Activated T-helper 9 cell treated with anti-CD3 and anti-CD28 coated beads, Interleukin-2, amount 50 U/mL, for 16 hours (primary cell): ENCODE data around the gene GLCE.
"Not testable (repeated sequence)": the region's sequence is repeated elsewhere in the genome, so short reads cannot be mapped to it uniquely, and the experiment has no call there.

ENCODE experiments used
- DNase-seq: peaks from one replicate; pipeline ENCODE4 v3.0.0-alpha.2; 2020; ENCODE audit warnings: low read depth

GLCE gene

DNA sequence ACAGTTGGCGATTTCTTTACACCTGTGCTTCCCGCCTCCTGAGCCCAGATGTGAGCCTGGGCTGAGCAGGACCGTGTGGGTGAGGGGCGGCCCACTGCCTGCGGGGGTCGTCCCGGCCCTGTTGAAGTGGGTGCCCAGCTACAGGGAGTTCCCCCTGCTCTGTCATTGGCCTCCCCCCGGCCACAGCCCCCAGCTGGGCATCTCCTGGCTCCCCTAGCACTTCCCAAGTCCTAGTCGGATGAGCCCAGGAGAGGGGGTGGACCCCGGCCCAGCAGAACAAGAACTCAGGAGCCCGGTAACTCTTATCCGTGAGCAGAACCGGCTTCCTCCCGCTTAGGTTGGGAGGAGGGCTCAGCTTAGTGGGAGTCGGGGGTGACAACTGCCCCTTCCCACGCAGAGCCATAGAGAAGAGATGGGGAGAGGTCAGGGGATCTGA is 139.0 kb downstream of the GLCE start:
- DNase-seq = no peak

DNA sequence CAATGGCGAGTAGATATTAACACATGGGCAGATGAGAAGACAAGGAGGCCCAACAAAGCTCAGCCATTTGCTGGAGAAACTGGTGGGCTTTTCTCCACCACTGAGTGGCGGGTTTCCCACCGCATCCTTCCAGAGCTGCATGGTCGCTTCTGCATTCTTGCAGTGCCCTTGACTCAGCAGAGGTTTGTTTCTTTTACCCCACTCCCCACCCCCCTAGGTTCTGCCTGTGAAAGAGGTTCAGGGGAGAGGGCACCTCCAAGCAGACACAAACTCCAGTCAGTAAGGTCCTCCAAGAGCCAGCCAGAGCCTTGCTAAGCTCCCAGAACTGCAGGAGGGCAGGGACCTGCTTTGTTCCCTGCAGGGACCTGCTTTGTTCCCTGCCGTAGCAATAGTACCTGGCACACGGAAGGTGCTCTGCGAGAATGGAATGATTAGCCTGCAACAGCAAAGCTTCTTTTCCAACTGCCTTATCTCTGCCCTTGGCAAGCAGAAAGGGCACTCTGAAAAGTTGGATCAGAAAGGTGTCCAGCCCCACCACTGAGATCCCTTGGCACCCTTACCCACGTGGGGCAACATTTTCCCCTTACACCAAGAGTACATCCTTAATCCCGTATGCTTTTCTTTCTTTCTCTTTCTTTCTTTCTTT is 139.6 kb downstream of the GLCE start:
- DNase-seq = no peak

DNA sequence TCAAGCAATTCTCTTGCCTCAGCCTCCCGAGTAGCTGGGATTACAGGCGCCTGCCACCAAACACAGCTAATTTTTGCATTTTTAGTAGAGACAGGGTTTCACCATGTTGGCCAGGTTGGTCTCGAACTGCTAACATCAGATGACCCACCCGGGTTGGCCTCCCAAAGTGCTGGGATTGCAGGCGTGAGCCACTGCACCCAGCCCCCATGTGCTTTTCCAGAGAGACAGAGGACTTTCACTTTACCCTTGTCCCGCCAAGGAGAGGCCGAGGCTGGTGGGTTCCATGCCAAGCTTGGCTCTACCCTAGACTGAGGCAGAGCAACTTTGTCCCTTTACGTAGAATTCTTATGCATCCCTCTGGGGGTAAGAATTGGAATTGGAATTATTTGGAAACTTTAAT is 140.7 kb downstream of the GLCE start:
- not testable (repeated sequence) for DNase-seq

DNA sequence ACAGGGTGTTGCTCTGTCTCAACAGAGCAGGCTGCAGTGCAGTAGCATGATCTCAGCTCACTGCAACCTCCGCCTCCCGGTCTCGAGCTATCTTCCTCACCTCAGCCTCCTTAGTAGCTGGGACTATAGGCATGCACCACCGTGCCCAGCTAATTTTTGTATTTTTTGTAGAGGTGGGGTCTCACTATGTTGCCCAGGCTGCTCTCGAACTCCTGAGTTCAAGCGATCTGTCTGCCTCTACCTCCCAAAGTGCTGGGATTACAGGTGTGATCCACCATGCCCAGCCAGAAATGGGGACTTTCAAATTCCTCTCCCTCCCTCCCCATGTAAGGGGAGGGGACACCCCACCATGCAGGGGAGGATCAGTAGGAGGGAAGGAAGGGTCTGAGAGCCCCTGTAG is 141.7 kb downstream of the GLCE start:
- DNase-seq = not testable (repeated sequence)

DNA sequence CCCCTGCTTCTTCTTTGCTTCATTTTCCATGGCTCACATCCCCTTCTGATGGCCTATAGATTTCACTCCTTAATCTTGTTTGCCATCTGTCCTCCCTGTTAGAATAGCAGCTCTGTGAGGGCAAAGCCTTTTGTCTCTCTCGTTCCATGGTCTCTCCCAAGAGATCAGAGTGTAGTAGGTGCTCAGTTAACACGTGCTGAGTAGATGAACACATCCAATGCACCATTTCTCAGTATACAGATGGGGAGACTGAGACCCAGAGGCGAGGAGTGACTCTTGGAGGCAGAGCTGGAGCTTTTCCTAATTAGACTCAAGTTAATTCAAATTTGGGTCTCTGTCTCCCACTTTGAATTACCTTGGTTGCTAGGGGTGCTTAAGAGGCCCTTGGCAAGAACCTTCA is 142.5 kb downstream of the GLCE start:
- DNase-seq = no peak

DNA sequence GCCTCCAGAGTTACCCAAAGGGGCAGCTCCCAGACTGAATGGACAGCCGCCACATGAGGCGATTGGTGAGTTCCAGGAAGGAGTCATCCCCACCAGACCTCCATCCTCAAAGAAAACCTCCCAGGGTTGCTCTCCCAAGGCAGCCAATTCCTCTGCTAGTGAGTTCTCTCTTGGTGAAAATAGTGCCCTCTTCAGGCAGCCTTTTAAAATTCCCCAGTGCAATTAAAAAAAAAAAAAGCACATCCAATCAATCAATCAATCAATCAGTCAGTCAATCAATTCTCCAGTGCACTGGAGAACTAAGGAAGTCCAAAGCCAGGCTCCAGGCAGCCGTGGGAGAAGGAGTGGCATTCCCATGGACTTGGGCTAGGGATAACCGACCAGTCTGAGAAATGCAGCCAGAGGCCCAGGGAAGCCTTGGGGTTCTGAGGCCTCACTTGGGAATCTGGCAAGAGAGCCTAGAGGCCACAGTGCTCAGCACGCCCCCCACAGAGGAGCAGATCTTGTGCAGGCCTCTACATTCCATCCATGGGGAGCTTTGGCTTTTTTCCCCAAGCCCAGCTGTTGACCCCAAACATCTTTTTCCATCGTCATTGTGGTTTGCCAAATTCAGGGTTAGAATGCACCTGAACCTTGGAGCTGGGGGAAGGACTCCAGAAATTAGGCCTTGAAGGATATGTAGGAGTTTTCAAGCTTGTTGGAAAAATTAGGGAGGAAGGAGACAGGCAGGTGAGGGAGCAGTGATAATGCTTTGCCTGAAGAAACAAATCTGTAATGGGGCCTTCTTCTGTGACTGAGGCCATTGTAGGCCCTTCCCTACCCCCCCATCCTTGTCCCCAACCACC is 143.1 kb downstream of the GLCE start:
- no peak for DNase-seq

DNA sequence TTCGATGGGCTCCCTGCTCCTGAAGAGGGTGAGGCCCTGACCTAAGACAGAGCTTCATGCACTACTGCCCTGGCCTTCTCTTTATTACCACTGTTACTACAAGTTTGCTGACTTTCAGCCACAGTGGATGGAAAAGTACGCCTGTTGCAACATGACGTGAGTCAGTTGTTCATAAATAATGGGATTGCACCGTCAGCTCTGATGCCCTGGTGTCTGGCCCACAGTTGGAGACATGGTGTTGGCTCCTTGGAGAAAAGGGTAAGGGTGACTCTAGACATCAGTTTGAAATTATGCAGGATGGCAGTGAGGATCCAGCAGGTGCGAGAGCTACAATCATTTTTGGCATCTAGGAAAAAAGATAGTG is 143.7 kb downstream of the GLCE start:
- no peak for DNase-seq

DNA sequence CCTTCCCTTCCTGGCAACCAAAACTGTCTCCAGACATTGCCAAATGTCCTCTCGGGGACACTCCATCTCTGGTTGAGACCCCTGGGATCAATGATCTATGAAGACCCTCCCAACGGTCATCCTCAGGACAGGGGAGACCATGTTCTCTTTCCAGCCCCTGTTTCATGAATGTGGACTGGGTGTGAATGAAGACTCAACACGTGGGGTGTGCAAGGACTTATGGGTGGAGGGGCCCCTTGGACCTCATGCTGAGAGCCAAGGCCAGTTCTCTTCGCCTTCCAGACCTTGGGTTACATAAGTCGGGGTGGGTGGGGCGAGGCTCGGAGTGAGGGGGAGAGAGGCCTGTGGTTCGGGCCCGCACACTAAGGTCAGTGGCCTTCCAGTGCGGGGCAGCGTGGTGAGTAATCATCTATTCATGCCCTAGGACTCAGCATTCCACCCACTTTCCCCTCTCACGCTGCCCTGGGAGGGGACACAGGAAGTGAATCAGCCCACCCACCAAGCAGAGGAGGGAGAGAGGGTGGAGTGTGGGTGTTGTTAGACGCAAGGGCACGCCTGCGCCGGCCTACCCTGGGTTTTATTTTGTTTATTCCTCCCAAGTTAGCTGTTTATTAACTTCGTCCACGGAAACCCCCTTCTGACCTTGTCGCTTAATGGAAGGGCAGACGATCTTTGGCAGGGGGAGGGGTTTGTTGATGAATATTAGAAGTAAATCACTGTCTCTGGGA is 144.9 kb downstream of the GLCE start:
- no peak for DNase-seq

DNA sequence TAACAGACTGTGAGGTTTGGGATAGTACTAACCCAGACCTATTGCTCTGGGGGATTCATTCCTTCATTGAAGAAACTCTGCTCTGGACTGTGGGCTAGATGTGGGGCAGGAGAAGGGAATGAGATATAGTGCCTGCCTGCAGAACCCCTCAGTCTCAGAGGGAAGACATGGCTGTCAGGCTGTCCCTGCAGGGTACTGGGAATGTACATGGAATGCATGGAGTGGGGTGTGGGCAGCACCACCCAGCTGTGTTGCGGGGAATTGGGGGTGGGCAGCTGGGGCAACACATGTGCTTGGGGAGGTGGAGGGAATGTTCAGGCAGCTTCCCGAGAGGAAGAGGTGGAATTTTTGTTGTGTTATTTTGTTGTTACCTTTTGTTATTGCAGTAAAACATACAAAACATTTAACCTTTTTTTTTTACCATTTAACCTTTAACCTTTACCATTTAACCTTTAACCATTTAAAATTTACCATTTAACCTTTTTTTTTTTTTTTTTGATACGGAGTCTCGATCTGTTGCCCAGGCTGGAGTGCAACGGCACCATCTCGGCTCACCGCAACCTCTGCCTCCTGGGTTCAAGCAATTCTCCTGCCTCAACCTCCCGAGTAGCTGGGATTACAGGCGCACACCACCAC is 145.6 kb downstream of the GLCE start:
- DNase-seq = no peak

DNA sequence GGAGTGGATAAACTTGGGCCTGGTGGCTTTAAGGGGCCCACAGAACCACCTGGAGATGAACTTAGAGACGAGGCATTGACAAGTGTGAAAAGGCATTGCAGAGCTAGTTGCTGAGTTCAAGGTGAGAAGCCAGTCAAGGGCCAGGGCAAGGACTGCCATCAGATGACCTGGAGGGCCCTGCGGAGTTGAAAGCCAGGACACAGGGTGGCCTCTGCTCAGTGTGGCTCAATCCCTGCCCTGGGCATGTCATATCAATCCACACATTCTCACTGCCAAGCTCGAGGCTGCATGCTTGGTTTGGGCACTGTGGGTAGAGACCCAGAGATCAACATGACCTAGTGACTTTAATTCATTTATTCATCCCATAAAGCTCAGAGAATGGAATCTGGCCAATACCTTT is 147.5 kb downstream of the GLCE start:
- no peak for DNase-seq

DNA sequence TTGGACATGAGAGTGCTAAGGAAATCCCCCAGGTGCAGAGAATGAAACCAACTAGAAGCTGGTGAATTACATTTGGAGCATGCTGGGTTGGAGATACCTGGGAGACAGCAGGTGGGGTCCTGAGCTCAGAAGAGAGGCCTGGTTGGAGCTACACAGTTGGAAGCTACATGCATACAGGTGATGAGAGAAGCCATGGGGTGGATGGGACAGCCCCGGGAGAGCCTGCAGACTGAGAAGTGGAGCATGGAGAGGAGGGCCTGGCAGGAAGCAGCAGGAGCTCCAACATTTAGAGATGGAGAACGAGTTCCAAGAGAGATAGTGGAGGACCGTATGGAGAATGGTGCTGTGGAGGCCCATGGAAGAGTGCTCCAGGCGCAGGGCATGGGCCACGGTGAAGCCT is 148.5 kb downstream of the GLCE start:
- DNase-seq = no peak

DNA sequence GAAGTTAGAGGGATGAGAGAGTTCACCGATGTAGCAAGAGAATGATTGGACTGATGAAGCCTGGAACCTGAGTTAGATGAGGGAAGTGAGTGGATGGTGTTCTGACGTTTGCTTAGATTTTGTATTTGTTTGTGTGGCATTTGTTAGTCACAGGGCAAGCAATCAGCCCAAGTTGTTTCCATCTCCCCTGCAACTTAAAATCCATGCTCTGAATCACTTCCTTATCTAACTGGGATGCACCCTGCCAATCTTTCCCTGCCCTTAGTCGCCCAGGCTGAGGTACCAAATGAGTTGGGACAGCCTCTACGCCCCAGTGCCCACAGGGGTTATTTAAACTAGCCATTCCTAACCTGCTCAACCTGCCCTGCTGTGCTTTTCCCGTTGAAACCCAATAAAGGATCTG is 150.9 kb downstream of the GLCE start:
- DNase-seq = no peak

DNA sequence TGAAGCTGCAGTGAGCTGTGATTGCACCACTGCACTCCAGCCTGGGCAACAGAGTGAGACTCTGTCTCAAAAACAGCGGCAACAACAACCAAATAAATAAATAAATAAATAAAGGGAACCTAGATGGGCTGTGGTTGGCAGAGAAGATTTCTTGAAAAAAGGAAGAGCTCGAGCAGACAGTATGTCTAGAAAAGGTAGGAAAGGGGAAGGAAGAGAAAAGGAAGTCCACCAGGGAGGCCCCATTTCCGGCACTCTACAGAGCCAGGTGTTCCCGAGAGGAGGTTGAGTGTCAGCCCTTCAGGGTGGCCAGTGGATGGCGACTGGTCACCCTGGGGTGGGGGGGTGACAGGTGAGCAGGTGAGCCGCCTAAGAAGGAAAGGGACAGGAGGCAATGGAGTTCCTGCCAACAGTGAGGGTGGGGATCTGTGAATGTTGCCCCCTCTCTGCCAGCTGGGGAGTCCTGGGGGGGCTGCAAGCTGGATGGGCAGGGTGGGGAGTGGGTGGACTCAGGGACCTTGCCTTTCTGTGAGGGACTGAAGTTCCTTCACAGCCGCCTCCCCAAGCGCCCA is 153.1 kb downstream of the GLCE start:
- no peak for DNase-seq

DNA sequence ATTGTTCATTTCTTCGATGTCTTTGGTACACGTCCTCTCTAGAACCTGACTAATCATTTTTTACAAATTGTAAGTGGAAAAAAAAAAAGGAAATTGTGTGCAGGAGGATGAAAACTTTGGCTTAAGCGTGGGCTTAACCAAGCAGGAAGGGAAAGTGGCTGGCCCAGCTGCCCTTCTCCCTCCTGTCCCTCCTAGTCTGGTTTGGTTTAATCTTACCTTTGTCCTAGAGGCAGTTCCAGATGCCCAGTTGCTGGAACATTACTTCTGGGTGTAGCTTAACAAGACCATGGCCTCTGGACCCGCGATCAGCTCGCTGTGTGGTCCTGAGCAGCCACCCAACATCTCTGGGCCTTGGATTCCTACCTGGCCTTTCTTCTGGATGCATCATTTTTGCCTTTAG is 153.7 kb downstream of the GLCE start:
- no peak for DNase-seq

DNA sequence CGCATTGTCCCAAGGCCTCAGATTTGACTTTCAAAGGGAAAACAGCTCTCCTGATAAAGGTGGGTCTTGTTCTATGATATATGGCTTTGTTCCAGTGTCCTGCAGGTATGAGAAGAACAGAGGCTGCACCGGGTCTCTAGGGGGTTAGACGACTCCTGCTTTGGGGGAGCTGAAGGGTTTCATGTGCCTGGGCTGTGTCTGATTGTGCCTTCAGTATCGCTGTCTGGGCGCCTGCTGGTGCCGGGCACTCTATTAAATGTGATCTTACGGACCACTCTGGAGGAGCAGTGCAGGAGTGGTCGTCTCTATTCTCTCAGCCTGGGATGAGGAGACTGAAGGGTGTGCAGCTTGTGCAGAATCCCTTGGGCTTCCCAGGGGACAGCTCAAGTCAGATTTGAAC is 154.3 kb downstream of the GLCE start:
- DNase-seq = no peak

DNA sequence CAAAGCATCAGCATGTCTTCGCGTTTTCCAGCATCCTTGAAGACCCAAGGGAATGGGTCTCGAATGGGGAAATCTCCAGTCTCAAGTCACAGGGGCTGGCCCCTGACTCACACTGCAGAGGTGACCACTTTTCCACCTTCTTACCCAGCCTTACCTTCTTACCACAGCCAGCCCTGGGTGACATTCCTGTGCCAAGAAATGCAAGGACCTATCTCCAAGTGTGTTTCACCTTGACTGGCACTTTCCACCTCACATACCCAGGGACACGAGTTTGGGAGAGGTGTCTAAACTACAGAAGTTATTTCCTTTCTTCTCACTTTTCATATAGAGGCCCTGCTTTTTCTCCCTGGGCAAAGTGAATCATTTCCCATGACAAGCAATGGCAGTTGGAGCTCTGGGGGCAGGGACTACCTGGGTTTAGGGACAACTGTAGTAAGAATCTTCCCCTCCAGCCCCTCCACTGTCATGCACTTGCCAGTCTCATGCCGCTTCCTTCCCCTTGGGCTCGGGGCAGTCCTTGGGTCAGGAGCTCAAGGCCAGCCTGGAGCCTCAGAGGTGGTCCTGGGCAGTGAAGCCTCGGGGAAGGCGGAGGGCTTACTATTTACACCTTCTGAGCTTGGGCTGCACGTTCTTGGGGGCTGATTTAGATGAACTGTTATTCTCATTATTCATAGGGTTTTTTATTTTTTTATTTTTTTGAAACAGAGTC is 155.1 kb downstream of the GLCE start:
- DNase-seq = no peak

DNA sequence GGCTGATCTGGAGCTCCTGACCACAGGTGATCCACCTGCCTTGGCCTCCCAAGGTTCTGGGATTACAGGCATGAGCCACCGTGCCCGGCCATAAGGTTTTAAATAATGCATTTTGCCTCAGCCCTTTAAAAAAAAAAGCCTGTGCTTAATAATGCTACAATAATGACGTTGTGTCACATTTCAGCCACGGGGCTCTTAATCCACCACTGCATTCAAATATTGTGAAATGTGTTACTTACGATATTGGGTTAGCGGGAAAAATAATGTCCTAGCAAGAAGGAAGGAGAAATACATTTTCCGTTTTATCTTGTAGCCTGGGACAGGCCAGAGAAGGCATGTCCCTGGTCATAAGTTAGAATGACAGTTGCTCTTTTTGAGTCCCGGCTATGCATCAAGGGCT is 155.9 kb downstream of the GLCE start:
- no peak for DNase-seq

DNA sequence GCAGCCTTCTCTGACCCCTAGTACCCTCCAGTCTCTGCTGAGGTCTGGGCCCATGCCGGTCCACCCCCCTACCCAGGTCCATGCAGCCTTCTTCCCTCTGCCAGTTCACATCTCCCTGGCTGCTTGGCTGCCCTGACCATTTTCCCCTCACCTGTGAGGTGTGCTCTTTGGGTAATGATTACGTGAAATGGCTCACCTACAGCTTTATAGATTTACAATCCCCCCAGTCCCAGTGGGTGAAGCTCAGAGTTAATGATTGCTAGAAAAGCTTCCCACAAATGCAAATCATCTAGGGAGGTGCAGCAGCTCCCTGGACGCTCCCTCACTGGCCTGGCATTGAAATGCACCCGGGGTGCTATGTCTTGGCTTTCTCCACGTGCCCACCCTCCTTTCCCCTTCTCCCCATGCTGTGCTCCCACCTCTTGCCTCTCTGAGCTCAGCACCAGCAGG is 157.0 kb downstream of the GLCE start:
- no peak for DNase-seq

DNA sequence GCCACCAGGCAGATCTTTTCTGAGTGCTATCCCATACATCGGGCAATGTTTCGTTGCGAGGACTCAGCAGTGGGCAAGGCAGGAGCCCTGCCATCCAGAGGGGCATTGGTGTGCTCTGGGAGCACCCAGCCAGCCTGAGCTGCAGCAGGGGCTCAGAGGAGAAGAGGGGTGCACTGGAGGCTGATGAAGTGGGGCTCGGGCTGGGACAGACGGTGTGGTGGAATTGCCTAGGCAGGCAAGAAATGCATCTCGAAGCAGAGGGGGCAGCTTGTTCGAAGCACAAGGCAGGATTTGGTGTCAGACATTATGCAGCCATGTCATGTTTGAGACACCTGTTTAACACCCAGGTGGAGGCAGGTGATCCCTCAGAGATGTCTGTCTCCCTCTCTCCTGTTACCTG is 157.6 kb downstream of the GLCE start:
- no peak for DNase-seq

DNA sequence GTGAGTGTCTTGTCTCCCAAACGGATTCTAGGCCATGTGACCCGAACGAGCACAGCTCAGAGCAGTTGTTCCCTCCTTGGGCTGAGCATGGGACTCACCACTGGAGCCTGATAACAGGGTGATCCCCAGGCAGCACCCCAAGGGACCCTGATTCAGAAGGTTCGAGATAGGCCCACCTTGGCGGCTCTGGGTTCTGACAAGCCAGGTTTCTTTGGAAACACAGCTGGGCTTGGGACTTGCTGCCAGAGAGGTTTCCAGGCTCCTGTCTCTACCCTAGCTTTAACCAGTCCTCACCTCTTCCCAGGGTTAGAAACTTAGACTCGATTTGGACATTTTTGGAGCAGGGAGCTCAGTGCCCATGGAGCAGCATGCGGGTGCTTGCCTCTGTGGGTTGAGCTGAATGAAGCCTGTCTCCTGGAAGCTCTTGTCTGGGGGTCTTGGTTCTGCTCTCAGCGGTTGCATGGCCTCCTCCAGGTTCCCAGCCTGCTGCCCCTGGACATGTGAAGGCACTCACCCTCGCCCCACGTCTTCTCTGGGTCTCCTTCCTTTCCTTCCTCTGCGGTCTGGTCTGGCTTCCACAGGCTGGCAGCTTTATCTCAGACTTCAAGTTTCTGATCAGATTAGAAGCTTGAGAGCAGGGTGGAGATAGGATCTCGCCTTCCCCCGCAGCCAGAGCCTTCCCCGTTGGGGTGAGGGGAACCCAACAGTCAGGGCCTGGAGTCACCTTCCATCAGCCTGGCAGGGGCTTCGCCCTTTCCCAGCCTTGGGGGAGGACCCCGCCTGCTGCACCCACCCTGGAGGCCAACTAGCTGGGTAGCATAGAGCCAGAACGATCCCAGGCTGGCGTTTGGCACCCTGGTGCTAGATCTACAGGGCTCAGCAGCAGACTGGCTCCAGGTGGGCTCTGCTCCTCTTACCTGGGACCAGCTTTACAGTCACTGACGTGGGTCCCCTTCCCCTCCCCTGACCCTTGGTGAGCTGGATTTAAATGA is 159.2 kb downstream of the GLCE start:
- no peak for DNase-seq
